NCI-H1048 (cell line): ENCODE results near the gene ZDHHC8.
"Not testable (repeated sequence)": the region's sequence is repeated elsewhere in the genome, so short reads cannot be mapped to it uniquely, and the experiment has no call there.

Experiments
- DNase-seq: peaks from one replicate; lab custom pipeline; 2025; lab: John Stamatoyannopoulos, UW

Gene ZDHHC8

DNA sequence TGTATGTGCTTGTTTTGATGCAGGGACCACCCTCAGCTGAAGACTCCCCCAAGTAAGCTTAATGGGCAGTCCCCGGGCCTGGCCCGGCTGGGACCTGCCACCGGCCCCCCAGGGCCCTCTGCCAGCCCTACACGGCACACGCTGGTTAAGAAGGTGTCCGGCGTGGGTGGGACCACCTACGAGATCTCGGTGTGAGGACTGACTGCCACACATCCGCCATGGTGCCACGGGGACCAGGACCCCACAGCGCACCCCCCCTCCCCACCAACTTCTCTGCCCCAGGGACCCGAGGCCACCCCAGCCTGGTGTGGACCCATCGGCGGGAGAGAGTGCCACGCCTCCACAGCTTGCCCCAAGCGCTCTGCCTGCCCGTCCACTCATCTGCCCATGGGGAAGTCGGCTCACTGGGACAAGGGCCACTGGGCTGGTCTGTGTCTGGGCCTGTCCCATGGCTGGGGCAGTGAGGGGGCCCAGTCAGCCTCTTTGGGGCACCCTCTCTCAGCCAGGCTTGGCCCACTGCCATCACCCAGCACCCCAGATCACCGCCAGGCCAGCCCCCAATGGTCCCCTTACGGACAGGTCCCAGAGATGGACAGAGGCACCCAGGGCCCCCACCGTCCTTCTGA, 13.7 kb downstream of the ZDHHC8 start:
- no peak for DNase-seq

DNA sequence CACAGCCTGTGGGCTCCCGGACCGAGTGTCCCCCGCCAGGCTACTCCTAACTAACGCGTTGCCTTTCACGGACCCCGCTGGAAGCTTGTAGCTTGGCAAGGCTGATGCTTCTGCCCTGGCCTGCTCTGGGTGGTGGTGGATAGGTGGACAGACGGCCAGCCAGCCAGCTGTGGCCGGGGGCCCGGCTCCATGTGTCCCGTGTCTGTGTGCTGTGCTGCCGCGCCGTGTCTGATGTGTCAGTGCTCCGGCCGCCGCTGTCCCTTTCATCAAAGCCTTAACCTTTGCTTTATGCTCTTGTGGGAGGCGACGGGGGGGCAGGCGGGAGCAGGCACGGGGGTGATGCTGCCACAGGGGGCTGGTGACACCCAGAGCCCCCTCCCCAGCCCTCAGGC, 14.2 kb downstream of the ZDHHC8 start:
- no peak for DNase-seq

DNA sequence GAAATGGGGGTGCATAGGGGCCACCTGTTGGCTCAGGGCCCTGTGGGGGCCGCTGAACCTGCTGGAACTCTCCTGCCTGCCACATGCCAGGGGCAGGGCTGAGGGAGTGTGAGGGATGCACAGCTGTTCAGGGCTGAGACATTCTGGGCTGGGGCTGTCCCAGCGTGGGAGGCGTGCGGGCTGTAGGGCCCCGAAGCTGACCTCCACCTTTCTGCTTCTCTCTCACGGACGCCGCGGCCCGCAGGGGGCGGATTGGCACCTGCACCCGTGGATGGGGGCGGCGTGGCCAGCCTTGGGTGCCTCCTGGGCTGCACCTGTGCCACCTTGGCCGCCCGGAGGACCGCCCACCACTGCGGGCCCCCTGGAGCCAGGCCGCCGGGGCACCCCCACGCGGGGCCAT, 15.2 kb downstream of the ZDHHC8 start:
- DNase-seq = no peak

DNA sequence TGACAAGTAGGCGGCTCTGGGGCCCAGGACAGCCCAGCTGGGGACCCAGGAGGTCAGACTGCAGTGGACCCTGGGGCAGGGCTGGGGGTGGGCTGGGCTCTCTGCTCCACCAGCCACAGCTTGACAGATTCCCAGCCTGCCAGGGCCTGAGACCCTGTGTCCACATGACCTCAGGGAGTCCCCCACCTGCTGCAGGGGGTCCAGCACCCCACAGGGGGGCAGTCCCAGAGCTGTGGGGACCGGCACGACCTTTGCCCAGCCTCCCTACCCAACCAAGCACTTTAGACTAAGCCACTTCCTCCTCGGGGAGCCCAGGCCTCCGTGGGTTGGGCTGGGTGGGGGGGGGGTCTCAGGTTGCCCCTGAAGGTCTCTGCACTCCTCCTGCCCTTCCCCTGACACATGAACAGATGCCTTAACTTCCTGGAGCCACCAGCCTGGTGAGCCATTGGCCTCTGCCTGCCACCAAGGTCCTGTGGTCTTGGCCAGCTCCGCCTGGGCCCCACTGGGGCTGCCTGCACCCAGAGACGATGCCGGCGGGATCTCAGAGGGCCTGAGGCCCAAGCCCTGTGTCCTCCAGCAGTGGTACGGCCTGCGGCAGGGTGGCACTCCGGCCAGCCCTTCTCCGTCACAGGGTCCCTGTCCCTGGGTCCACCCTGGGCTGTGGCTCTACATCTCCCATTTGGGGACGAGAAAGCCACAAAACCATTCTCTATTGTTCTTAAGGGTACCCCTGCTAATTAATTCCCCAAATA, 15.8 kb downstream of the ZDHHC8 start:
- no peak for DNase-seq

DNA sequence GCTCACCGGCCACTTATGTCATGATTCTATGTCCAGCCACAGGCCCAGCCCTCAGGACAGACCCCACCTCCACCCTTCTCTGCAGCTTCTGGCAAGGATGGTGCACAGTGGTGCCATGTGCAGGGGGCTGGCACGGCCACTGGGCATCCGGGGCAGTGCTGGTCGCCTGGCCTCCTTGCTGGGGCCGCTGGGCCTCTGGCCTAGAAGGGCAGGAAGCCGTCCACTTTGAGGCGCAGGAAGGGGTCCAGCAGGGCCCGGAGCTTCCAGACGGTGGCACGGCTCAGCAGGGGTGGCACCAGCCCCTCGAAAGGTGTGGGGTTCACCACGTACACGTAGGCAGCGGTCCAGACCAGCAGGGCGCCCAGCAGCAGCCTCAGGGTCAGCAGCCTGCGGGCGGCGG, 16.8 kb downstream of the ZDHHC8 start:
- no peak for DNase-seq

DNA sequence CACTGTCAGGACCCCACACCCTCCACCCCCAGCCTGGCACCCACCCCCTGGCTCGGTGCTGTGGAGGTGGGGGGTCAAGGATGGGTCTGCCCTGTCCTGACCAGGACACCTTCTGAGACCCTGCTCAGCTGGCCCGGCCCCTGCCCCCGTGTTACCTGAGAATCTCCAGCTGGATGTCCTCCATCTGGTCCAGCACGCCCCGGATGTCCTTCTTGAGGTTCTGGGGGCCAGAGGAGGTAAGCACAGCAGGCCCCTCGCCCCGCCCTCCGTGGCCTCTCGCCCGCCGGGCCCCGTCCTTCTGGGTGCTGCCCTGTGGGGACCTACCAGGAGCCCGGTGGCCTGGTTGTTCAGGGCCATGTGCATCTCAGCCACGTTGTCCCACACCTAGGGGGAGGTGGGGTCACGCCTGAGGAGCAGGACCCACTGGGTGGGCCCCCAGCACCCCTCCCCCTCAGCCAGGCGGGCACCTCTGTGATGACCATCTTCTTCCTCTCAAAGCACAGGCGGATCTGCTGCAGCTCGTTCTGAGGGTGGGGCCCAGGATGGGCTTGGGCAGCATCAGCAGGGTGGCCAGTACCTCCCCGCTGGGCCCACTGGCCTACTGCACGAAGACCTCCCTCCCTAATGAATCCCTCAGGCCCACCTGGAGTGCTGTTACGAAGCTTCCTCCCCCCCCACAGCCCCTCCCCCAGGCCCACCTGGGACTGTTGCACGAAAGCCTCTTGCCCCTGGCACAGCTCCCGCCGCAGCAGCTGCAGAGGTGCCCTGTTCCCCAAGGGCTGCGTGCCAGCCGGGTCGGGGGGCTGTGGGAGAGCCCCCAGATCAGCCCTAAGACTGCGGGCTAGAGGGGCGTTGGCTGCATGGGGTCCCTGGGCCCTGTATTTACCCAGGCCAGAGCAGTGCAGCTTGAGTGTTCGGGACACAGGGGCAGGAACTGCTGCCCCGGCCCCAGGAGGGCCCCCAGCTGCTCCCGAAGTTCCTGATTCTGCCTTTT, 17.9 kb downstream of the ZDHHC8 start:
- DNase-seq = no peak

DNA sequence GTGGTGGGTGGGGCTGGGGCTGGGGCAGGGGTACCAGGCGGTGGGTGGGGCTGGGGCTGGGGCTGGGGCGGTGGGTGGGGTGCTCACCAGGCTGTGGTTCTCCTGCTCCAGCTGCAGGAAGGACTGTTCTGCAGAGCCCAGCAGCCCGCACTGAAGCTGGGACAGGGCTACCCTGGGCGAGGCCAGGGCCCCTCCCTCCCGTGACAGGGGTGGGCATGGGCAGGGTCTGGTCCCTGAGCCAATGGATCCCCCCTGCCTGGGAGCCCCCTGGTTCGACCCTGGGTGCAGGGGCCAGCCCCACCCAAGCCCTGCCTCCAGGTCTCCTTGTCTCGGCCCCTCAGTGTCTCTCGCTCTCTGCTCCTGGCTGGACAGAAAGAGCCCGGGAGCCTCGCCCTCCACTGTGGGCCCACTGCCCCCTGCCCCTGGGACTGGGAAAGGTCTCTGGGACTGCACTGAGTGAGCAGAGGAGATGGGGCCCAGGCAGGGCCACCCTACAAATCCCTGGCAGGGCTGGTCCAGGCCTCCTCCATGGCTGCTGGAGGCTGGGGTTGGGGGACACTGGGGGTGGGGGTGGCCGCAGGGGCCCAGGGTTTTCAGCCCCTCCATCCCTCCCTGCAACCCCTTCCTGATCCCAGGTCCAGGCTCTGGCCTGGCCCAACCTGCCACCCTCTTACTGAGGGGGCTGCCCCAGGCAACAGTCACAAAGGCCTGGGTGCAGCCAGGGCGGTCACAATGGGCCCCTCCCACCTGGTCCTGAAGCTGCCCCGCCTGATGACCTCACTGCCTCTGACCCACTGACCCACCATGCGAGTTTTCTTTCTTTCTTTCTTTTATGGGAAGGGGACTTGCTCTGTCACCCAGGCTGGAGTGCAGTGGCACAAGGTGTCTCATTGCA, 19.0 kb downstream of the ZDHHC8 start, which contains the start of gene CCDC188:
Gene CCDC188, minus strand, starts transcription at position 675 of the 895 bp plus-strand sequence. Its CDS starts 69 bp downstream, at position 606.
- no peak for DNase-seq

DNA sequence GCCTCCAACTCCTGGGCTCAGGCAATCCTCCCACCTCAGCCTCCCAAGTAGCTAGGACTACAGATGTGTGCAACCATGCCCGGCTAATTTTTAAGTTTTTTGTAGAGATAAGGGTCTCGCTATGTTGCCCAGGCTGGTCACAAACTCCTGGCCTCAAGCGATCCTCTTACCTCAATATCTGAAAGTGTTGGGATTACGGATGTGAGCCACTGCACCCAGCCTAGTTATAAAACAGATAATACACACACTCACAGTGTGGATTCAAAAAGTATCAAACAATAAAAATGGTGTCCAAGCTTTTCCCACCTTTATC, 19.6 kb downstream of the ZDHHC8 start:
- no peak for DNase-seq

DNA sequence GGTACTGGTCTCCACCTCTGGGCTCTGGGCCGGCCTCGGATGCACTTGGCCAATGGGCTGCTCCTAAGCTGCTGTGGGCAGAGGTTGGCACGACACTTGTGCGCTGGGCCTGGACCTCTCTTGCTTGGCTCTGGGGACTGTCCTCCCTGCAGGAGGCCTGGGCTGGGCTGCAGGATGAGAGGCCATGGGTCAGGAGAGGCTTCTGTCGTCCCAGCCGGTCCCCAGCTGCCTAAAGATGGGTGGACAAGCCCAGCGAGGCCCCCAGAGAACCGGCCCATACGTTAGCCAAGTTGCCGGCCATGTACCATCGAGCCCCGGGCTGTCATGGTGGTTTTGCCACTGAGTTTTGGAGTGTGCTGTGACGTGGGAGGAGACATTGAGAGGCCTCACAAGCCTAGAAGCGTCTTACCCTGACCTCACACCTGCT, 20.9 kb downstream of the ZDHHC8 start:
- no peak for DNase-seq

DNA sequence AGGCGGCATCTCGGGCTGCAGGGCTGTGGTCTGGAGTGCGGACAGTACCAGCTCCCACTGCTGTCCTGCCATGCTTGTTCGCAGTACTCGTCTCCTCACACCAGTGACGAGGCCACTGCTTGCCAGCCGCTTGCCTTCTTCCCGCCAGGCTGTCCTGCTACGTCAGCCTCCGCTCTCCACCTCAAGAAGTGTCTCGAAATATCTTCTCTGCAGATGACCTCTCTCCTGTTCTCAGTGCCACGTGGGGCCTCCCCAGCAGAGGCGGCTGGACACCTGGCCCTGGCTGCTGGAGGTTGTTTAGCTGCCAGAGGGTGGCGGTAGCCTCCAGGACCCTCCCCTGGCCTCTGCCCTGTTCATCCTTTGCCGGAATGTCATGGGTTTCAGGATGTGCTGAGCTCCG, 22.3 kb downstream of the ZDHHC8 start:
- DNase-seq = no peak

DNA sequence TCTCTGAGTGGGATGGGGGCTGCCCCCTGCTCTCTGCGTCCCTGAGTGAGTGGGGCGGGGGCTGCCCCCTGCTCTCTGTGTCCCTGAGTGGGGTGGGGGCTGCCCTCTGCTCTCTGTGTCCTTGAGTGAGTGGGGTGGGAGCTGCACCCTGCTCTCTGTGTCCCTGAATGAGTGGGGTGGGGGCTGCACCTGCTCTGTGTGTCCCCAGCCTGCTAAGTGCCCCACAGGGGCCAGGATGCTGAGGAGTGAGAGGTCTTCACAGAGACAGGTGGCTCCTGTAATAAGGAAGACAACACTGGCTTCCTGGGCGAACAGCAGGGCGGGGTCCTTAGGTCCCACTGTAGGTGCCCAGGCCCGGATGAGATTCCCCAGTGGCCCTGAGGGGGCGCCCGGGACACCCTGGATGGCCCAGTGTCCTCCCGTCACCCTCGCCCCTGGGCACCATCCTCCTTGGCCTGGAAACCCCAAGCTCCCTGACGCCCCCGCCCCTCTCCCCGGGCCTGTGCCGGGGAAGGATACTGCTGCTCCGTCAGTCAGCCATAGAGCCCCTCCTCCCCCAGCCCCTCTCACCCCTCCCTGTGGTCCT, 23.1 kb downstream of the ZDHHC8 start:
- DNase-seq = no peak

DNA sequence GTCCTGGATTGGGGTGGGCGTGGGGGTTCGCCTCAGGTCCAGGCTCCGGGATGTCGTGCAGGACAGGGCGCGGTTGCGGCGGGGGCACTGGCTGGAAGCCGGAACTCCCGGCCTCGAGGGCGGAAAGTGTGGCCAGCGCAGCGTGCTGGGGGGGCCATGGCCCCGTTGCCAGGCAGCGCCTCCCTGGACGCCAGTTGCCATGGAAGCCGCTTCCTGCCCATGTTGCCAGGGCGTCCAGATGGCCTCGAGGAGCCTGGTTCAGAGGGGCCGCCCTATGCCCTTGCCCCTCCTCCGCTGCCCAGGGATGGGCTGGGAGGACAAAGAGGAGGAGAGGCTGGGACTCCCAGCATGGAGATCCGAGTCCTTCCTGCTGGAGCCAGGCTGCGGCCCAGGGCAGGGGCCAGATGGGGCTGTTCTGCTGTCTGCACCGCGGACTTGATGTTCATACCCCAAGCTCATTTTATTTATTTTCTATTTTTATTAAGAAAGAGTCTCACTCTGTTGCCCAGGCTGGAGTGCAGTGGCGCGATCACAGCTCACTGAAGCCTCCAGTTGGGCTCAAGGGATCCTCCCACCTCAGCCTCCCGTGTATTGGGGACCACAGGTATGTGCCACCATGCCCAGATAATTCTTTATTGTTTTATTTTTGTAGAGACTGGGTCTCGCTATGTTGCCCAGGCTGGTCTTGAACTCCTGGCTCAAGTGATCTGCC, 23.9 kb downstream of the ZDHHC8 start:
- no peak for DNase-seq

DNA sequence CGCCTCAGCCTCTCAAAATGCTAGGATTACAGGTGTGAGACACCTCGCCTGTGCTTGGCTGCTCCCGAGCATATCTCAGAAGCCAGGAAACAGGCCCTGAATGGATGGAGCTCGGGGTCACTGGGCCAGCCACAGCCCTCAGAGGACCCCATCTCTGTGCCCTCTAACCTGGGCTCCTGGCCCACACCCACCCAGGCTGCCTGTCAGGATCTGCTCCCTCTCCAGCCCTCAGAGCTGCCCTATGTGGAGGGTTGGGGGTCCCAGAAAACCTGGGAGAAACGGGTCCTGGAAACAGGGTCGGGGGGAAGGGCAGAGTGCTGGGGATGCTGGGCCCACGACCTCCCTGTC, 24.4 kb downstream of the ZDHHC8 start:
- no peak for DNase-seq

DNA sequence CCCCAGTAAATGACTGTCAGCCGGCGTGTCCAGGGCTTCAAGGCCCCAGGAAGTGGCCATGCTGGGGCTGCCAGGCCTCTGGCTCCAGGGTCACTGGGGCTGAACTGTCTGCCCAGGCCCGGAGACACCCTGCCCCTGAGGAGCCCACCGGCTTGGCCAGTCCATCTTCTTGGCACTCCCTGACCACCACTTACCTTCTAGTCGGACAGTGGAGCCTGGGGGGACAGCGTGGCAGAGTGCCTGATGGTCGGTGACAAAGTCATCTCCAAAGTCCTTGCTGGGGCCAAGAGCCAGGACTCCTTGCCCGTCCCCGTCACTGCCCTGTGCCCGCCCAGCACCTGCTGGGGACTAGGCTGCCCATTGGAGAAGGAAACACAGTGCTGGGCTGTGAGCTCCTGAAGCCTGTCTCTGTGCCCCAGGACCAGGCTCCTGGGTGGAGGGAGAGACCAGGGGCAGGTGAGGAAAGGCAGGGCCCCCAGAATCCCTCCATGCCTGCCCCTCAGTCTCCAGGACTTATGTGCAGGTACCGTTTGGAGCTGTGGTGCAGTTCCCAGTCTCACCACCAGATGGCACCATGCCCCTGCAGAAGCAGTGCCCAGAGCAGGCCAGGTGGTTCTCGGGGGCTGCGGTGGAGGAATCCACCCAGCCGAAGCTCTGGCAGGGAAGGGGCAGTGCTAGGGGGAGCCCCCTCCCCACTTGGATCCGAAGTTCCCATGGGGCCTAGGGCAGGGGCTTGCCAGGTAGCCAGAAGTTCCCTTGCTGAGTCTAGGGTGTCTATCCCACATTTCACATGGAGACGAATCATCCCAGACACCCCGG, 25.2 kb downstream of the ZDHHC8 start:
- DNase-seq = peak; percentile 28

DNA sequence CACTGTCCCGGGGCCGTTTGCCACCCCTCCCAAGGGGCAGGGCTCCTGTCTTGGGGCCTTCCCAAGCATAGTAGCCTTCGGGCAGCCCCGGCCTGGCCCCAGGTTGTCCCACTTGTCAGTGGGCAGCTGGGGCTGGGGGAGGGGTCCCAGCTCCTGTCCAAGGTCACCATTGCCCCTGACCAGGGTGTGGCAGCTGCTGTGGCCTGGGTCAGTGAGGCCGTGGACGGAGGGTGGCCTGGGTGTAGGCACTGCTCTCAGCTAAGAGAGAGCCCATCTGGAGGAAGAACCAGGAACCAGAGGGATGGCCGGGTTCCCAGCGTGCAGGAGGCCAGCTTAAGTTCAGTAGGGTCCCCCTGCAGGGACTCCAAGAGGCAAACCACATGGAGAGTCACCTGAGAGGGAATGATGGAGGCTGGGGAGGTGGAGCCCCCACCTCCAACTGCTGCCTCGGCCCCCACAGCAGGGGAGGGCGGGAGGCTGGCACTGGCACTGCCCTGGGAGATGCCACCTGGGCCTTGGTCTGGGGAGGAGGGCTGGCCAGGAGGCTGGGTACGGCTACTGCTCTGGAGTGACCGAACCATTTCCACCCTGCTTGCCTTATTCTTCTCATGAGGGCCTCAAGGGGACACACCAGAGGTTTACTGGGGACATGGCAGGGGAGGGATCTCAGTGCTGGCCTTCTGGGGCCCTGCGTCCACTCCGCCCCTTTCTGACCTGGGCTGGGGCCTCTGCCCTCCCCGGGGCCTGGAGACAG, 26.0 kb downstream of the ZDHHC8 start:
- no peak for DNase-seq

DNA sequence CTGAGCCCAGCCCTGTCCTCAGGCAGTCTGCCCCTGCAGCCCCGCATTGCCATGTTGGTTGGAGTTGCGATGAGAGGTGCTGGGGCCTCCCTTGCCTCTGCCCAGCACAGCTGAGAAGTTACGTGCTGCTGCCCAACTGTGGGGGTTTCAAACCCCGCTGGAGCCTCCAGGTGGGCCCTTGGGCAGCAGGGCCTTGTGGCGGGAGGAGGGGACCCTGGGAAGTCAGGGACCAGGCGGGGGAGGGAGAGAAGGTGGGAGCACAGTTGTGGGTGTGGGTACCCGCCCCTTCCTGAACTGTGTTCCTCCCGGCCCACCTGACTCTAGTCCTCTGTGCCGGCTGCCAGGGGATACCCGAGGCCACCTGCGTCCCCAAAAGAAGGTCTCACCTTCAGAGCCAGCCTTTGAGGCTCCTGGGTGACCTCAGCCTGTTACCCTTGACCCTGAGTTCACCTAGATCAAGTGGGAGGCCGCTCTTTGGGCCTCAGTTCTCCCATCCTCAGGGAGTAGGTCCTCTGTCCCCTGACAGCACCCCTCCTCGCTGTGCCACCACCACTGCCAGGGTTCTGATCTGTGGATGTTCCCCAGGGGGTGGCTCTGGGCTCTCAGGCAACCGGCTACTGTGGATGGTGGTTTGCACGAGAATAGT, 26.9 kb downstream of the ZDHHC8 start:
- no peak for DNase-seq

DNA sequence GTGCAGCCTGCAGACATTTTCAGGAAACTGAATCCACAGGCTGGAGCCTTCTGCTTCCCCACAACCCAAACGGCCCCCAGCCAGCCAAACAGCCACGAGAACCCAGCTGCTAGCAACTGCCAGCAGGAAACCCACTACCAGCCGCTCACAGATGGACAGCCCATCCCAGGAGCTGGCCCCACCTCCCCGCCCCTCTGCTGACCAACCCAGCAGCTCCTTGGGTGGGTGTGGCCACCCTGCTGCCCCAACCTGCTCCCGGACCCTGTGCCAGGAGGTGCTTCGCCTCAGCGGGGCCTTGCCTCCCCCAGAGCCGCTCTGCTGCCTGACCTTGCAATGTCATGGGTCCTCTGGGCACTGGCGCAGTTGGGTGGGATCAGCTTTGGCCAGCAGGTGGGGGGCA, 27.5 kb downstream of the ZDHHC8 start:
- no peak for DNase-seq

DNA sequence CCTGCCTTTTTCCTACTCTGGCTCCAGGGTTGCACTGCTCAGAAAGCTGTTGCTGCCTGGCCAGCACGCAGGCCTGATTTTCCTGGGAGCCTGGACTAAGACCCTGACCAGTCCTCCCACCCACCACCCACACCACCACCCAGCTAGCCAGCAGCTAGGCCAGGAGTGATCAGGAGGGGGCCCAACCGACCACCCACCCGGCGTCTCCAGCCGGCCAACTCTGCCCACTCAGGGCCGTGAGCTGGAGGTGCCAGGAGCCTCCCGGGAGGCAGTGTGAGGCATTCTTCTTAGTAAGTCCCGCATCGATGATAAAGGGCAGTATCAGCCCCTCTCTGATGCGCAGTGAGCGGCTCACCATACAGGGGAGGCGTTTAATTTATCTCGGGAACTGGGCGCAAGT, 27.9 kb downstream of the ZDHHC8 start:
- DNase-seq = not testable (repeated sequence)

DNA sequence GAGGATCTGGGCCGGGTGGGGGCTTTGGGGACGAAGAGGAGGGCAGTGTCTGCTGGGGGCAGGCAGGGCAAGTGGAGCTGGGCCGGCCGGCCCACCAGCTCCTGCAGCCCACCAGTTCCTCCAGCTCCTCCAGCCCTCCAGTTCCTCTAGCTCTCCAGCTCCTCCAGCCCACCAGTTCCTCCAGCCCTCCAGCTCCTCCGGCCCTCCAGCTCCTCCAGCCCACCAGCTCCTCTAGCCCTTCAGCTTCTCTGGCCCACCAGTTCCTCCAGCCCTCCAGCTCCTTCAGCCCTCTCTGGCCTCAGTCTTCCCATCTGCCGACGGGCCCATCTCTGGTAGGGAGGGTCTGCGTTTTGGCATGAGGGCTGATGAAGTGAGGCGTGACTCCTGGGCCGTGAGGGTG, 28.4 kb downstream of the ZDHHC8 start:
- DNase-seq = no peak
